Smooth muscle cell (in vitro differentiated cells): ENCODE results near the gene CMTR2. TPM values are rescaled to one million over a fixed set of nuclear protein-coding genes. Genes with fewer than 3 reads are reported as not detected.

Source experiments
- DNase-seq: peaks from one replicate; lab custom pipeline; 2025; ENCODE audit not compliant: unreplicated experiment; lab: John Stamatoyannopoulos, UW
- H2AFZ ChIP-seq: fragments of 200-600 bp; sonication (generic); 2 replicates; pipeline ENCODE4 v1.6.0; 2016; ENCODE audit warnings: antibody characterized with exemption, low read depth, mild to moderate bottlenecking
- H3F3A ChIP-seq: fragments of 200-600 bp; sonication (generic); 2 replicates; pipeline ENCODE4 v1.6.0; 2017; ENCODE audit warnings: antibody characterized with exemption, low read depth
- H3K27ac ChIP-seq: fragments of 200-600 bp; sonication (generic); 2 replicates; pipeline ENCODE4 v1.5.1; 2016; ENCODE audit warnings: low read depth, mild to moderate bottlenecking
- H3K27me3 ChIP-seq: fragments of 200-600 bp; sonication (generic); 2 replicates; pipeline ENCODE4 v1.6.1; 2016; ENCODE audit warnings: low read depth, mild to moderate bottlenecking
- H3K36me3 ChIP-seq: fragments of 200-600 bp; sonication (generic); 2 replicates; pipeline ENCODE4 v1.5.1; 2016; ENCODE audit warnings: low read depth
- H3K4me1 ChIP-seq: fragments of 200-600 bp; sonication (generic); 2 replicates; pipeline ENCODE4 v1.5.1; 2016; ENCODE audit warnings: low read depth
- H3K4me2 ChIP-seq: fragments of 200-600 bp; sonication (generic); 2 replicates; pipeline ENCODE4 v1.6.0; 2016; ENCODE audit warnings: mild to moderate bottlenecking
- H3K4me3 ChIP-seq: fragments of 200-600 bp; sonication (generic); 2 replicates; pipeline ENCODE4 v1.5.1; 2016; ENCODE audit warnings: mild to moderate bottlenecking
- H3K79me2 ChIP-seq: fragments of 200-600 bp; sonication (generic); 2 replicates; pipeline ENCODE4 v1.6.0; 2016; ENCODE audit warnings: low read depth, mild to moderate bottlenecking
- H3K9ac ChIP-seq: fragments of 200-600 bp; sonication (generic); 2 replicates; pipeline ENCODE4 v1.6.0; 2016; ENCODE audit warnings: low read depth
- H3K9me3 ChIP-seq: fragments of 200-600 bp; sonication (generic); replicated peaks from 2 replicates; pipeline ENCODE4 v1.5.1; 2016; ENCODE audit warnings: low read depth
- H4K20me1 ChIP-seq: fragments of 200-600 bp; sonication (generic); 2 replicates; pipeline ENCODE4 v1.6.0; 2016; ENCODE audit warnings: low read depth
- CTCF ChIP-seq: fragments of 200-600 bp; sonication (generic); IDR thresholded peaks from 2 replicates; pipeline ENCODE4 v1.5.1; 2017; ENCODE audit warnings: borderline replicate concordance, mild to moderate bottlenecking, antibody characterized with exemption; ENCODE audit not compliant: insufficient read depth, poor library complexity, severe bottlenecking
- WGBS: methylation state at CpG from one replicate; pipeline ENCODE4 v1.1.7; 2016; ENCODE audit warnings: low lambda C conversion rate; 5-methylcytosine and 5-hydroxymethylcytosine counted together
- polyA plus RNA-seq: library from polyadenylated mRNA; unstranded; fragments of >200 nt; fragmentation: Nextera tagmentation; extraction: Ambion mirVana; gene quantifications from 2 replicates; pipeline ENCODE4 v1.2.1, GENCODE V29; 2016
- total RNA-seq: library from RNA; depleted of rRNA; stranded (reverse); fragments of >200 nt; gene quantifications from 2 replicates; pipeline ENCODE4 v1.2.3, GENCODE V29; 2014

CMTR2 gene
- total and polyA plus RNA-seq, 2 experiments from 2014 or later: 7.0 to 26.0 TPM

GRCh38 chr16:71297341-71297634 is 8.1 kb upstream of the CMTR2 start:
- DNase-seq: no peak
- Histone ChIP-seq H4K20me1 (no peaks in the 10 kb centered on the region), H3K4me2 (no peak overlapping the region), H3K9me3 (no peaks in the 10 kb centered on the region), H3K4me3 (no peak overlapping the region), H3F3A (no peaks in the 10 kb centered on the region), H3K27me3 (peaks cover 5% of the 10 kb centered on the region), H3K79me2 (no peaks in the 10 kb centered on the region), H3K36me3 (no peaks in the 10 kb centered on the region), H3K9ac (no peak overlapping the region), H3K27ac (no peak overlapping the region), H3K4me1 (no peaks in the 10 kb centered on the region), H2AFZ (no peak overlapping the region)
- TF ChIP-seq CTCF: no peak
- 87% methylated on average over 2 of the region's 2 CpGs for WGBS

- H3K27ac ChIP-seq: no peak overlapping the region
- TF ChIP-seq CTCF: no peak
- WGBS: 75% methylated on average over 3 of the region's 3 CpGs
Measured at GRCh38 chr16:71296584-71297340, 7.6 kb upstream of the CMTR2 start.

GRCh38 chr16:71295950-71296349 is 6.7 kb upstream of the CMTR2 start:
- WGBS: 86% methylated on average over 1 of the region's 1 CpG
- H3K79me2 ChIP-seq: no peaks in the 10 kb centered on the region

More at GRCh38 chr16:71296584-71297340, 7.6 kb upstream of the CMTR2 start:
- no peaks in the 10 kb centered on the region for H3F3A ChIP-seq
- no peaks in the 10 kb centered on the region for H3K79me2 ChIP-seq
- H3K9ac ChIP-seq: no peak overlapping the region
- H4K20me1 ChIP-seq: no peaks in the 10 kb centered on the region
- H3K27me3 ChIP-seq: peaks cover 5% of the 10 kb centered on the region
- no peak overlapping the region for H2AFZ ChIP-seq
- no peaks in the 10 kb centered on the region for H3K9me3 ChIP-seq
- no peaks in the 10 kb centered on the region for H3K36me3 ChIP-seq
- no peaks in the 10 kb centered on the region for H3K4me1 ChIP-seq
- H3K4me2 ChIP-seq: no peak overlapping the region
- H3K4me3 ChIP-seq: no peak overlapping the region
- DNase-seq: no peak

More at GRCh38 chr16:71295950-71296349, 6.7 kb upstream of the CMTR2 start:
- TF ChIP-seq CTCF: no peak
- Histone ChIP-seq H3K4me1 (no peaks in the 10 kb centered on the region), H3K9me3 (no peaks in the 10 kb centered on the region), H4K20me1 (no peaks in the 10 kb centered on the region), H3K27ac (no peak overlapping the region), H3K4me3 (no peak overlapping the region), H3K4me2 (no peak overlapping the region), H3K27me3 (peaks cover 4% of the 10 kb centered on the region), H2AFZ (no peak overlapping the region), H3K9ac (no peak overlapping the region), H3F3A (no peaks in the 10 kb centered on the region), H3K36me3 (no peaks in the 10 kb centered on the region)
- no peak for DNase-seq
